ENCODE measurements around the gene PRKCA.

The PRKCA gene

GRCh38 chr17:66593116-66593515 lies 290.7 kb downstream of the PRKCA start:
- Histone ChIP-seq H3K4me1 (no peaks in the 10 kb centered on the region), H3K27me3 (no peaks in the 10 kb centered on the region), H3K4me3 (ENCODE audit: low read depth, low read length) (no peak overlapping the region), H3K9me3 (no peaks in the 10 kb centered on the region), H3K36me3 (no peaks in the 10 kb centered on the region)
- TF ChIP-seq, protein P1, sequence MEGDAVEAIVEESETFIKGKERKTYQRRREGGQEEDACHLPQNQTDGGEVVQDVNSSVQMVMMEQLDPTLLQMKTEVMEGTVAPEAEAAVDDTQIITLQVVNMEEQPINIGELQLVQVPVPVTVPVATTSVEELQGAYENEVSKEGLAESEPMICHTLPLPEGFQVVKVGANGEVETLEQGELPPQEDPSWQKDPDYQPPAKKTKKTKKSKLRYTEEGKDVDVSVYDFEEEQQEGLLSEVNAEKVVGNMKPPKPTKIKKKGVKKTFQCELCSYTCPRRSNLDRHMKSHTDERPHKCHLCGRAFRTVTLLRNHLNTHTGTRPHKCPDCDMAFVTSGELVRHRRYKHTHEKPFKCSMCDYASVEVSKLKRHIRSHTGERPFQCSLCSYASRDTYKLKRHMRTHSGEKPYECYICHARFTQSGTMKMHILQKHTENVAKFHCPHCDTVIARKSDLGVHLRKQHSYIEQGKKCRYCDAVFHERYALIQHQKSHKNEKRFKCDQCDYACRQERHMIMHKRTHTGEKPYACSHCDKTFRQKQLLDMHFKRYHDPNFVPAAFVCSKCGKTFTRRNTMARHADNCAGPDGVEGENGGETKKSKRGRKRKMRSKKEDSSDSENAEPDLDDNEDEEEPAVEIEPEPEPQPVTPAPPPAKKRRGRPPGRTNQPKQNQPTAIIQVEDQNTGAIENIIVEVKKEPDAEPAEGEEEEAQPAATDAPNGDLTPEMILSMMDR (IDR thresholded peaks at IDR 0.05; ENCODE audit: low read depth, low read length) = no peak
- DNase-seq = no peak

DNA sequence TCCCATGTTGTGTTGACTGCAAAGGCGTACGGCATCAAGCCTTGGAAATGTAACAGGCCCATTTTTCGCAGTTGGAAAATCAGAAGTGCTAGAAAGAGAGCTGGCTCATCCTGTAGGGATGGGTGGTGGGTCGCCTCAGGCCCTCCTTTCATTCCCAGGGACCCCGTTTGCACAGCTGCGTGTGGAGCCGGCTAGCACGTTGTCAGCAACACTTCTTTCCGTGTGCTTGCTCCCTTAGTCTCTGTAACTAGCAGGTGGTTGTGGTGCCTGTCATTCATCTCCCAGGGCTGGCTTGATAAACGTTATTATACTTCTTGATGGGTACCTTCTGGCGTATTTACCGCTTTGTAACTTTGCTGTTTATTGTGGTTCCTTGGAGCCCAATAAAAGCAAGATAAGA lies 293.5 kb downstream of the PRKCA start:
- Histone ChIP-seq H3K27me3 (no peaks in the 10 kb centered on the region), H3K4me1 (no peaks in the 10 kb centered on the region), H3K4me3 (ENCODE audit: low read depth, low read length) (no peak overlapping the region), H3K9me3 (no peaks in the 10 kb centered on the region), H3K36me3 (no peaks in the 10 kb centered on the region)
- TF ChIP-seq, protein P1 (IDR thresholded peaks at IDR 0.05; ENCODE audit: low read depth, low read length) = no peak
- DNase-seq = no peak

GRCh38 chr17:66602659-66603384 lies 300.4 kb downstream of the PRKCA start:
- no peaks in the 10 kb centered on the region for H3K36me3 ChIP-seq
- no peaks in the 10 kb centered on the region for H3K9me3 ChIP-seq
- H3K4me1 ChIP-seq = no peaks in the 10 kb centered on the region
- DNase-seq = no peak
- H3K27me3 ChIP-seq = no peaks in the 10 kb centered on the region
- H3K4me3 ChIP-seq (ENCODE audit: low read depth, low read length) = no peak overlapping the region
- TF ChIP-seq, protein P1 (IDR thresholded peaks at IDR 0.05; ENCODE audit: low read depth, low read length) = no peak

- Histone ChIP-seq H3K9me3 (no peaks in the 10 kb centered on the region), H3K4me1 (no peaks in the 10 kb centered on the region), H3K36me3 (no peaks in the 10 kb centered on the region), H3K4me3 (ENCODE audit: low read depth, low read length) (no peak overlapping the region), H3K27me3 (no peaks in the 10 kb centered on the region)
- no peak for DNase-seq
- TF ChIP-seq, protein P1 (IDR thresholded peaks at IDR 0.05; ENCODE audit: low read depth, low read length) = no peak
These were observed 302.0 kb downstream of the PRKCA start for GRCh38 chr17:66604376-66604775.

DNA sequence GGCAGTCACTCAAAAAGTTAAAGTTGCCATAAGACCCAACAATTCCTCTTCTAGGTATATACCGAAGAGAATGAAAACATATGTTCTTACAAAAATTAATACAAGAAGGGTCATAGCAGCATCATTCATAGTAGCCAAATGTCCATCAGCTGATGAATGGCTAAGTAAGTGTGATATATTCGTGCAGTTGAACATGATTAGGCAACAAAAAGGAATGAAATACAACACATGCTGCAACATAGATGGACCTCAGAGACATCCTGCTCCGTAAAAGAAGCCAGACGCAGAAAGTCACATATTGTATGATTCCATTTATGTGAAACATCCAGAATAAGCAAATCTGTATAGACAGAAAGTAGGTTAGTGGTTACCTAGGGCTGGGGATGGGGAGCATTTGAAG lies 303.1 kb downstream of the PRKCA start:
- Histone ChIP-seq H3K27me3 (no peaks in the 10 kb centered on the region), H3K36me3 (no peaks in the 10 kb centered on the region), H3K4me3 (ENCODE audit: low read depth, low read length) (no peak overlapping the region), H3K9me3 (no peaks in the 10 kb centered on the region), H3K4me1 (no peaks in the 10 kb centered on the region)
- no peak for DNase-seq
- TF ChIP-seq, protein P1 (IDR thresholded peaks at IDR 0.05; ENCODE audit: low read depth, low read length) = no peak

- Histone ChIP-seq H3K4me1 (no peaks in the 10 kb centered on the region), H3K36me3 (no peaks in the 10 kb centered on the region), H3K27me3 (no peaks in the 10 kb centered on the region), H3K9me3 (no peaks in the 10 kb centered on the region; the same call in 1 of the 2 replicates), H3K4me3 (ENCODE audit: low read depth, low read length) (no peak overlapping the region)
- TF ChIP-seq, protein P1 (IDR thresholded peaks at IDR 0.05; ENCODE audit: low read depth, low read length) = no peak
- DNase-seq = no peak
These were observed 308.1 kb downstream of the PRKCA start for GRCh38 chr17:66610361-66611133.
